ENCODE measurements around the gene SZT2.
"Not testable (repeated sequence)": the region's sequence is repeated elsewhere in the genome, so short reads cannot be mapped to it uniquely, and the experiment has no call there.

SZT2 gene

GRCh38 chr1:43396059-43396458 is 6.4 kb downstream of the SZT2 start:
- in situ Hi-C loops (cut with MboI; ENCODE audit: low pct_unique_long_range_greater_than_20kb, low sequenced_read_pairs, unreplicated experiment) = no loop called here
- no peak for DNase-seq (ENCODE audit: low spot score)
- TF ChIP-seq CTCF (IDR thresholded peaks at IDR 0.05; ENCODE audit: extremely low read depth, insufficient read depth, missing control alignments) = no peak

GRCh38 chr1:43398227-43398626 is 8.5 kb downstream of the SZT2 start:
- TF ChIP-seq CTCF (IDR thresholded peaks at IDR 0.05; ENCODE audit: extremely low read depth, insufficient read depth, missing control alignments) = no peak
- in situ Hi-C loops (cut with MboI; ENCODE audit: low pct_unique_long_range_greater_than_20kb, low sequenced_read_pairs, unreplicated experiment) = no loop called here
- no peak for DNase-seq (ENCODE audit: low spot score)

- DNase-seq (ENCODE audit: low spot score); in situ Hi-C loops (cut with MboI; ENCODE audit: low pct_unique_long_range_greater_than_20kb, low sequenced_read_pairs, unreplicated experiment): not testable (repeated sequence)
Observed at GRCh38 chr1:43400441-43400840, 10.7 kb downstream of the SZT2 start.

- no peak for TF ChIP-seq CTCF (IDR thresholded peaks at IDR 0.05; ENCODE audit: extremely low read depth, insufficient read depth, missing control alignments)
- in situ Hi-C loops (cut with MboI; ENCODE audit: low pct_unique_long_range_greater_than_20kb, low sequenced_read_pairs, unreplicated experiment) = no loop called here
- no peak for DNase-seq (ENCODE audit: low spot score)
Observed at GRCh38 chr1:43402089-43402865, 12.6 kb downstream of the SZT2 start.

- in situ Hi-C loops (cut with MboI; ENCODE audit: low pct_unique_long_range_greater_than_20kb, low sequenced_read_pairs, unreplicated experiment) = no loop called here
- no peak for TF ChIP-seq CTCF (IDR thresholded peaks at IDR 0.05; ENCODE audit: extremely low read depth, insufficient read depth, missing control alignments)
- DNase-seq (ENCODE audit: low spot score) = no peak
Observed at GRCh38 chr1:43404353-43404752, 14.7 kb downstream of the SZT2 start.

GRCh38 chr1:43405219-43405875 is 15.6 kb downstream of the SZT2 start:
- in situ Hi-C loops (cut with MboI; ENCODE audit: low pct_unique_long_range_greater_than_20kb, low sequenced_read_pairs, unreplicated experiment) = no loop called here
- TF ChIP-seq CTCF (IDR thresholded peaks at IDR 0.05; ENCODE audit: extremely low read depth, insufficient read depth, missing control alignments) = no peak
- DNase-seq (ENCODE audit: low spot score) = no peak

GRCh38 chr1:43405876-43406234 is 16.2 kb downstream of the SZT2 start:
- DNase-seq (ENCODE audit: low spot score) = no peak
- TF ChIP-seq CTCF (IDR thresholded peaks at IDR 0.05; ENCODE audit: extremely low read depth, insufficient read depth, missing control alignments) = no peak
- in situ Hi-C loops (cut with MboI; ENCODE audit: low pct_unique_long_range_greater_than_20kb, low sequenced_read_pairs, unreplicated experiment) = no loop called here
